ENCODE measurements around the gene HACD4.

GRCh38 chr9:20980832-20981455 is 50.5 kb downstream of the HACD4 start:
- no peak for TF ChIP-seq HMGXB4 (CRISPR knock-in tag; IDR thresholded peaks at IDR 0.05; ENCODE audit: borderline replicate concordance)
- TF ChIP-seq CTCF (IDR thresholded peaks at IDR 0.05): no peak
- no peak for TF ChIP-seq POLR2A (IDR thresholded peaks at IDR 0.05; ENCODE audit: low read length)
- no peak for TF ChIP-seq BHLHE40 (IDR thresholded peaks at IDR 0.05; ENCODE audit: low read depth, low read length)
- no peak for TF ChIP-seq RARB (CRISPR knock-in tag; IDR thresholded peaks at IDR 0.05)
- no peak for TF ChIP-seq CBX8 (IDR thresholded peaks at IDR 0.05)
- TF ChIP-seq MAX (IDR thresholded peaks at IDR 0.05): no peak
- no peak for TF ChIP-seq RFX5 (IDR thresholded peaks at IDR 0.05)
- TF ChIP-seq REST (IDR thresholded peaks at IDR 0.05): no peak
- no peak for TF ChIP-seq RNF2 (IDR thresholded peaks at IDR 0.05; ENCODE audit: borderline replicate concordance, low read depth)
- no peak for TF ChIP-seq NPAS2 (CRISPR knock-in tag; IDR thresholded peaks at IDR 0.05; ENCODE audit: borderline replicate concordance)
- no peak for TF ChIP-seq GATA3 (IDR thresholded peaks at IDR 0.05; ENCODE audit: borderline replicate concordance)
